Amygdala (tissue), 56 donors: ENCODE measurements around the gene CDK4.

Source experiments
- DNase-seq, 56 donors: peaks; one replicate each; lab custom pipeline; 2025; lab: John Stamatoyannopoulos, UW

CDK4 gene

GRCh38 chr12:57772429-57773322, 20.6 kb upstream of the CDK4 start, which contains the start of gene EEF1AKMT3:
Gene EEF1AKMT3, plus strand, starts transcription at chr12:57772614. Its CDS starts 111 bp downstream, at chr12:57772725.
- peak in 27 of 56 donors; percentile 23 to 68 (median 52) for DNase-seq

GRCh38 chr12:57771873-57772428, 19.8 kb upstream of the CDK4 start, which contains the start of gene METTL1:
Gene METTL1, minus strand, starts transcription at chr12:57772105. Its CDS starts 22 bp downstream, at chr12:57772083.
- peak; percentile 32 to 97 (median 89) for DNase-seq

- peak in 20 of 56 donors; percentile 64 to 90 (median 77) for DNase-seq
These were observed 19.2 kb upstream of the CDK4 start for GRCh38 chr12:57771236-57771872.

- DNase-seq: no peak
These were observed 18.6 kb upstream of the CDK4 start for GRCh38 chr12:57770734-57771133.

GRCh38 chr12:57769594-57769993, 17.5 kb upstream of the CDK4 start:
- DNase-seq: no peak

- DNase-seq: no peak
These were observed 15.8 kb upstream of the CDK4 start for GRCh38 chr12:57767876-57768275.

GRCh38 chr12:57767305-57767698, 15.2 kb upstream of the CDK4 start:
- DNase-seq: no peak

- no peak for DNase-seq
These were observed 14.6 kb upstream of the CDK4 start, which contains the start of gene CYP27B1 for GRCh38 chr12:57766464-57767304. Gene CYP27B1, minus strand, starts transcription at chr12:57767078. Its CDS starts 37 bp downstream, at chr12:57767041.

GRCh38 chr12:57765698-57766463, 13.8 kb upstream of the CDK4 start:
- DNase-seq: no peak

GRCh38 chr12:57765003-57765697, 13.0 kb upstream of the CDK4 start:
- DNase-seq: no peak

GRCh38 chr12:57764662-57765002, 12.5 kb upstream of the CDK4 start:
- DNase-seq: no peak

- no peak for DNase-seq
These were observed 12.0 kb upstream of the CDK4 start for GRCh38 chr12:57763881-57764661.

- DNase-seq: no peak
These were observed 10.4 kb upstream of the CDK4 start for GRCh38 chr12:57762463-57762862.

- no peak for DNase-seq
These were observed 9.4 kb upstream of the CDK4 start for GRCh38 chr12:57761391-57761998.

- no peak for DNase-seq
These were observed 8.4 kb upstream of the CDK4 start for GRCh38 chr12:57760347-57760982.

GRCh38 chr12:57759360-57759980, 7.4 kb upstream of the CDK4 start:
- DNase-seq: no peak
